H1 (cell line): Measurements from ENCODE around the gene ADD3. TPM values are rescaled to one million over a fixed set of nuclear protein-coding genes. Genes with fewer than 3 reads are reported as not detected.

Experiments used
- CTCF ChIA-PET: fragments of 300-600 bp; sonication (Branson Sonifier 250); formaldehyde crosslinking; loops from one replicate; lab custom pipeline; 2021; ENCODE audit not compliant: partially characterized antibody; lab: Charles Lee
- POLR2A ChIA-PET: fragments of 300-600 bp; sonication (Branson Sonifier 250); formaldehyde crosslinking; loops from one replicate; lab custom pipeline; 2021; ENCODE audit warnings: inconsistent platforms; ENCODE audit not compliant: partially characterized antibody; lab: Charles Lee
- DNase-seq, 2 experiments: peaks; one replicate each; pipeline versions ENCODE4 v3.0.0 to v3.0.0-alpha.2; 2010 to 2022; ENCODE audit warnings: low spot score in 2 of 2, low read depth in 1 of 2, mixed read lengths in 1 of 2
- FAIRE-seq: peaks from 2 replicates; lab custom pipeline; 2011; peaks lifted over from hg19 to GRCh38; lab: Jason Lieb, UNC
- H2AFZ ChIP-seq: 2 replicates; pipeline ENCODE4 v1.8.1; 2012; ENCODE audit warnings: low read length, inconsistent platforms
- H2AK5ac ChIP-seq: 2 replicates; pipeline ENCODE4 v1.6.1; 2013; ENCODE audit warnings: low read depth, low read length
- H2BK120ac ChIP-seq: replicated peaks from 2 replicates; pipeline ENCODE3; 2013; ENCODE audit warnings: low read depth, low read length, inconsistent platforms
- H2BK12ac ChIP-seq: 2 replicates; pipeline ENCODE4 v1.6.1; 2013; ENCODE audit warnings: low read depth, low read length
- H2BK15ac ChIP-seq: 2 replicates; pipeline ENCODE4 v1.6.1; 2013; ENCODE audit warnings: low read length
- H2BK20ac ChIP-seq: 2 replicates; pipeline ENCODE4 v1.6.1; 2013; ENCODE audit warnings: low read length
- H2BK5ac ChIP-seq: 2 replicates; pipeline ENCODE4 v1.6.1; 2013; ENCODE audit warnings: low read depth, low read length
- H3K14ac ChIP-seq: 2 replicates; pipeline ENCODE4 v1.6.1; 2013; ENCODE audit warnings: inconsistent platforms; ENCODE audit not compliant: insufficient read length
- H3K18ac ChIP-seq: 2 replicates; pipeline ENCODE4 v1.6.1; 2013; ENCODE audit warnings: low read length; ENCODE audit errors: extremely low read depth
- H3K23ac ChIP-seq: 2 replicates; pipeline ENCODE4 v1.6.1; 2013; ENCODE audit warnings: inconsistent platforms; ENCODE audit not compliant: insufficient read length
- H3K23me2 ChIP-seq: 2 replicates; pipeline ENCODE4 v1.6.1; 2013; ENCODE audit warnings: low read depth, low read length
- H3K27ac ChIP-seq: 2 replicates; pipeline ENCODE4 v1.6.1; 2011; ENCODE audit warnings: low read depth, low read length, inconsistent platforms
- H3K27me3 ChIP-seq, 4 experiments: replicated peaks in 1 of 4; 1 replicate in 1 of 4; 2 replicates in 3 of 4; pipeline versions ENCODE4 v1.6.1 to v1.8.1; 2011 to 2013; ENCODE audit warnings: low read length in 3 of 4, mild to moderate bottlenecking in 3 of 4, inconsistent platforms in 2 of 4, mixed read lengths in 2 of 4, moderate library complexity in 1 of 4; ENCODE audit not compliant: control insufficient read depth in 3 of 4, insufficient read depth in 3 of 4; ENCODE audit errors: extremely low read depth in 1 of 4
- H3K36me3 ChIP-seq, 4 experiments: 2 replicates each; pipeline versions ENCODE4 v1.6.1 to v1.8.1; 2011 to 2013; ENCODE audit warnings: mild to moderate bottlenecking in 4 of 4, low read length in 3 of 4, moderate library complexity in 2 of 4, control low read depth in 1 of 4, inconsistent platforms in 1 of 4; ENCODE audit not compliant: insufficient read depth in 4 of 4, control insufficient read depth in 2 of 4
- H3K4ac ChIP-seq: replicated peaks from 2 replicates; pipeline ENCODE3; 2013; ENCODE audit warnings: low read length, low read depth, mixed read lengths, inconsistent platforms; ENCODE audit not compliant: insufficient read length
- H3K4me1 ChIP-seq, 4 experiments: replicated peaks in 1 of 4; 1 replicate in 1 of 4; 2 replicates in 3 of 4; pipeline versions ENCODE4 v1.6.1 to v1.8.1; 2011 to 2013; ENCODE audit warnings: low read length in 3 of 4, inconsistent platforms in 2 of 4, mixed read lengths in 1 of 4; ENCODE audit not compliant: insufficient read depth in 4 of 4, control insufficient read depth in 3 of 4
- H3K4me2 ChIP-seq, 2 experiments: 2 replicates each; pipeline versions ENCODE4 v1.6.1 to v1.8.1; 2011 to 2013; ENCODE audit warnings: low read depth in 2 of 2, low read length in 2 of 2, control low read depth in 1 of 2, inconsistent platforms in 1 of 2, mild to moderate bottlenecking in 1 of 2; ENCODE audit not compliant: insufficient read depth in 1 of 2
- H3K4me3 ChIP-seq, 4 experiments: fragments of 200-600, 300-600 bp in 1 of 4; sonication (generic), shearing (Covaris generic), sonication (Bioruptor Twin) in 1 of 4; 2 replicates each; pipeline versions ENCODE4 v1.5.1 to v1.8.1; 2011 to 2016; ENCODE audit warnings: low read length in 4 of 4, low read depth in 3 of 4, control low read depth in 2 of 4, inconsistent platforms in 2 of 4, mild to moderate bottlenecking in 2 of 4, mixed read lengths in 1 of 4, moderate library complexity in 1 of 4; ENCODE audit not compliant: insufficient read depth in 2 of 4; ENCODE audit errors: extremely low read depth in 1 of 4
- H3K56ac ChIP-seq: replicated peaks from 2 replicates; pipeline ENCODE3; 2013; ENCODE audit warnings: low read depth, mild to moderate bottlenecking, mixed read lengths, low read length, inconsistent platforms; ENCODE audit not compliant: insufficient read length
- H3K79me1 ChIP-seq: 2 replicates; pipeline ENCODE4 v1.6.1; 2013; ENCODE audit warnings: low read depth, low read length, control low read depth
- H3K79me2 ChIP-seq, 2 experiments: 2 replicates each; pipeline versions ENCODE4 v1.6.1 to v1.8.1; 2012 to 2013; ENCODE audit warnings: low read length in 2 of 2, mild to moderate bottlenecking in 2 of 2, inconsistent platforms in 1 of 2; ENCODE audit not compliant: insufficient read depth in 2 of 2, control insufficient read depth in 1 of 2
- H3K9ac ChIP-seq, 4 experiments: replicated peaks in 1 of 4; 1 replicate in 1 of 4; 2 replicates in 3 of 4; pipeline versions ENCODE4 v1.6.1 to v1.8.1; 2011 to 2013; ENCODE audit warnings: low read depth in 3 of 4, low read length in 3 of 4, control low read depth in 2 of 4, mild to moderate bottlenecking in 2 of 4, moderate library complexity in 2 of 4, inconsistent platforms in 1 of 4; ENCODE audit errors: extremely low read depth in 1 of 4
- H3K9me3 ChIP-seq, 2 experiments: 2 replicates each; pipeline versions ENCODE4 v1.6.1 to v1.8.1; 2012 to 2013; ENCODE audit warnings: mild to moderate bottlenecking in 2 of 2, moderate library complexity in 2 of 2, control low read depth in 1 of 2, inconsistent platforms in 1 of 2, low read depth in 1 of 2, low read length in 1 of 2, mixed read lengths in 1 of 2; ENCODE audit not compliant: insufficient read depth in 2 of 2
- H4K20me1 ChIP-seq, 2 experiments: replicated peaks in 1 of 2; 2 replicates each; pipeline versions ENCODE3 to v1.8.1; 2011 to 2013; ENCODE audit warnings: inconsistent platforms in 2 of 2, low read length in 2 of 2, mild to moderate bottlenecking in 1 of 2; ENCODE audit not compliant: insufficient read depth in 2 of 2, control insufficient read depth in 1 of 2
- H4K5ac ChIP-seq: 2 replicates; pipeline ENCODE4 v1.6.1; 2013; ENCODE audit warnings: low read length, low read depth, mixed read lengths, inconsistent platforms; ENCODE audit not compliant: insufficient read length
- H4K8ac ChIP-seq: 2 replicates; pipeline ENCODE4 v1.8.0; 2013; ENCODE audit warnings: mild to moderate bottlenecking, moderate library complexity, low read length, inconsistent platforms; ENCODE audit not compliant: insufficient read depth; ENCODE audit errors: extremely low read depth
- H4K91ac ChIP-seq: replicated peaks from 2 replicates; pipeline ENCODE3; 2013; ENCODE audit warnings: low read length, mixed read lengths, inconsistent platforms; ENCODE audit not compliant: insufficient read length
- BACH1 ChIP-seq: IDR thresholded peaks from 2 replicates; pipeline ENCODE4 v1.6.1; 2012; ENCODE audit warnings: low read length, improper control_type of control experiment
- CBX8 ChIP-seq: fragments of 300-800, 300-1000 bp; sonication (generic); IDR thresholded peaks from 2 replicates; pipeline ENCODE4 v1.7.1; 2016; ENCODE audit warnings: low read depth, low read length, borderline replicate concordance
- CHD1 ChIP-seq: IDR thresholded peaks from 2 replicates; pipeline ENCODE4 v1.6.1; 2012; ENCODE audit warnings: low read depth, low read length, improper control_type of control experiment
- CTBP2 ChIP-seq: IDR thresholded peaks from 2 replicates; pipeline ENCODE4 v1.7.0; 2011; ENCODE audit warnings: borderline replicate concordance, mild to moderate bottlenecking, moderate library complexity, mixed read lengths, low read length; ENCODE audit not compliant: insufficient read depth, insufficient read length
- KDM4A ChIP-seq: IDR thresholded peaks from one replicate; pipeline ENCODE4 v1.7.1; 2012; ENCODE audit warnings: low read depth, mild to moderate bottlenecking, moderate library complexity, low read length, inconsistent platforms; ENCODE audit not compliant: severe bottlenecking
- PHF8 ChIP-seq: fragments of 200-600 bp; sonication (generic); conservative IDR thresholded peaks from 2 replicates; pipeline ENCODE4 v1.7.1; 2012; ENCODE audit warnings: low read depth, mild to moderate bottlenecking, inconsistent platforms, low read length, moderate library complexity
- RAD21 ChIP-seq, 2 experiments: IDR thresholded peaks in 1 of 2; conservative IDR thresholded peaks in 1 of 2; 2 replicates each; pipeline ENCODE4 v1.6.1; 2011; ENCODE audit warnings: low read depth in 2 of 2, low read length in 2 of 2, improper control_type of control experiment in 1 of 2, inconsistent platforms in 1 of 2, mild to moderate bottlenecking in 1 of 2, moderate library complexity in 1 of 2
- SAP30 ChIP-seq: fragments of 300-600 bp; sonication (generic); IDR thresholded peaks from 2 replicates; pipeline ENCODE4 v1.7.1; 2012; ENCODE audit warnings: low read length, moderate library complexity, mild to moderate bottlenecking, inconsistent platforms; ENCODE audit not compliant: insufficient read depth, insufficient replicate concordance
- SRF ChIP-seq: IDR thresholded peaks from 2 replicates; pipeline ENCODE4 v1.6.1; 2011; ENCODE audit warnings: mild to moderate bottlenecking, low read depth, low read length, moderate library complexity
- WGBS, 2 experiments: shearing (Covaris generic) in 1 of 2; methylation state at CpG; one replicate each; pipeline versions ENCODE4 v1.1.6 to v1.1.7; 2013 to 2015; ENCODE audit warnings: low lambda C conversion rate in 2 of 2, mixed read lengths in 2 of 2, inconsistent platforms in 1 of 2, low coverage in 1 of 2, missing lambda C conversion rate in 1 of 2; ENCODE audit not compliant: insufficient replicate concordance in 2 of 2, insufficient coverage in 1 of 2, insufficient read length in 1 of 2; ENCODE audit errors: extremely low coverage in 1 of 2, missing lambda C conversion rate in 1 of 2; 5-methylcytosine and 5-hydroxymethylcytosine counted together
- polyA plus RNA-seq, 7 experiments: library from polyadenylated mRNA; depleted of rRNA in 3 of 7; stranded (reverse) in 5 of 7; unstranded in 2 of 7; fragments of >200 nt in 5 of 7; fragments of 200-250 nt in 2 of 7; gene quantifications; 1 replicate in 5 of 7; 2 replicates in 1 of 7; 4 replicates in 1 of 7; pipeline versions ENCODE4 v1.2.1 to v1.2.3, GENCODE V29; 2011 to 2013; ENCODE audit warnings: missing spikeins in 2 of 7, mixed read lengths in 2 of 7
- total RNA-seq: library from RNA; stranded (reverse); fragmentation: NEBNext Ultra II Directional; extraction: Animal tissue kit (Norgen Biotek cat#: 25700); gene quantifications from 2 replicates; pipeline ENCODE4 v1.2.1, GENCODE V29; 2021

The ADD3 gene
- total and polyA plus RNA-seq, 2 of the 8 experiments (the other 6 are each of a cell fraction or from before 2014, with no cell fraction given) = 44.7 to 85.6 TPM

GRCh38 chr10:110009736-110010475 is 2.1 kb downstream of the ADD3 start:
- no peaks in the 10 kb centered on the region for H3K36me3 ChIP-seq
- TF ChIP-seq CHD1 (no peak), SAP30 (no peak), CBX8 (no peak), RAD21 (IDR thresholded peaks at IDR 0.05 in 1 of 2, conservative IDR thresholded peaks at IDR 0.05 in 1 of 2; ENCODE audit: low read depth in 2 of 2, low read length in 2 of 2) (no peak), BACH1 (no peak), KDM4A (no peak), PHF8 (no peak), CTBP2 (no peak), SRF (no peak)
- H3K4me2 ChIP-seq = peak overlapping the region; percentile 79 to 90; a peak in 2 of 4 replicates
- no peak overlapping the region for H3K18ac ChIP-seq
- H3K27ac ChIP-seq = no peak overlapping the region
- peak overlapping the region in 1 of 4 experiments; percentile 90; a peak in 2 of 8 replicates for H3K4me3 ChIP-seq
- H4K8ac ChIP-seq = no peak overlapping the region
- H4K5ac ChIP-seq = no peak overlapping the region
- H2AK5ac ChIP-seq = no peak overlapping the region
- POLR2A ChIA-PET = interaction anchor here (3.2 kb wide), 1 partner anchor 11 kb away, joined by 16 read pairs; no protein-coding TSS in a partner anchor
- no peak overlapping the region for H2BK20ac ChIP-seq
- H2BK15ac ChIP-seq = no peak overlapping the region; the same call in 1 of the 2 replicates
- no peak overlapping the region for H2BK12ac ChIP-seq
- H3K23me2 ChIP-seq = peaks cover 17% of the 10 kb centered on the region
- CTCF ChIA-PET = interaction anchor here (0.9 to 5.4 kb wide), 8 partner anchors 9 to 197 kb away, joined by 3 to 34 read pairs (median 4); no protein-coding TSS in a partner anchor
- no peak overlapping the region for H3K56ac ChIP-seq
- no peak overlapping the region for H3K9ac ChIP-seq
- FAIRE-seq = no peak
- H2BK120ac ChIP-seq = no peak overlapping the region
- 78% methylated on average over 4 of the region's 4 CpGs; no CpG with 5 or more reads in 1 of the 2 experiments for WGBS, 2 experiments
- peaks cover 0 to 2% of the 10 kb centered on the region in 2 experiments for H4K20me1 ChIP-seq
- no peaks in the 10 kb centered on the region for H3K27me3 ChIP-seq
- H3K4ac ChIP-seq = no peak overlapping the region
- H2BK5ac ChIP-seq = no peak overlapping the region
- no peaks in the 10 kb centered on the region for H3K9me3 ChIP-seq
- no peak overlapping the region for H3K23ac ChIP-seq
- H3K14ac ChIP-seq = no peak overlapping the region
- DNase-seq = no peak
- H3K4me1 ChIP-seq = peaks cover 5 to 25% (median 16%) of the 10 kb centered on the region in 4 experiments; a peak in 6 of 7 replicates
- H2AFZ ChIP-seq = no peak overlapping the region
- no peaks in the 10 kb centered on the region; the same call in 1 of the 2 replicates for H3K79me1 ChIP-seq
- peaks cover 12 to 63% of the 10 kb centered on the region in 2 experiments; a peak in 3 of 4 replicates for H3K79me2 ChIP-seq
- H4K91ac ChIP-seq = no peak overlapping the region
